GM21717 (cell line): Measurements from ENCODE around the gene PTDSS2.
"Not testable (repeated sequence)": the region's sequence is repeated elsewhere in the genome, so short reads cannot be mapped to it uniquely, and the experiment has no call there.

Experiments
- ATAC-seq: cut with Tn5 transposase; IDR thresholded peaks from one replicate; pipeline ENCODE4 v1.9.1; 2021; ENCODE audit warnings: mild to moderate bottlenecking, moderate library complexity; ENCODE audit not compliant: unreplicated experiment

Gene PTDSS2

GRCh38 chr11:413120-414081 is 36.7 kb upstream of the PTDSS2 start:
- ATAC-seq: no peak

GRCh38 chr11:414318-414857 is 35.7 kb upstream of the PTDSS2 start:
- ATAC-seq: no peak

- no peak for ATAC-seq
Measured at GRCh38 chr11:415640-416041, 34.4 kb upstream of the PTDSS2 start.

GRCh38 chr11:416051-416756 is 33.9 kb upstream of the PTDSS2 start:
- no peak for ATAC-seq

GRCh38 chr11:416757-417621 is 33.1 kb upstream of the PTDSS2 start:
- no peak for ATAC-seq

GRCh38 chr11:417652-418342 is 32.3 kb upstream of the PTDSS2 start:
- no peak for ATAC-seq

- ATAC-seq: no peak
Measured at GRCh38 chr11:418343-419247, 31.5 kb upstream of the PTDSS2 start.

GRCh38 chr11:419248-420005 is 30.7 kb upstream of the PTDSS2 start:
- no peak for ATAC-seq

GRCh38 chr11:420054-420910 is 29.8 kb upstream of the PTDSS2 start:
- no peak for ATAC-seq

GRCh38 chr11:420911-421321 is 29.2 kb upstream of the PTDSS2 start:
- no peak for ATAC-seq

- ATAC-seq: no peak
Measured at GRCh38 chr11:422249-422656, 27.8 kb upstream of the PTDSS2 start.

GRCh38 chr11:424232-424631 is 25.8 kb upstream of the PTDSS2 start:
- no peak for ATAC-seq

- ATAC-seq: not testable (repeated sequence)
Measured at GRCh38 chr11:424766-425165, 25.3 kb upstream of the PTDSS2 start.

- no peak for ATAC-seq
Measured at GRCh38 chr11:425301-425700, 24.8 kb upstream of the PTDSS2 start.

GRCh38 chr11:426851-427250 is 23.2 kb upstream of the PTDSS2 start:
- no peak for ATAC-seq

GRCh38 chr11:428295-428694 is 21.8 kb upstream of the PTDSS2 start:
- no peak for ATAC-seq

- ATAC-seq: no peak
Measured at GRCh38 chr11:429391-429790, 20.7 kb upstream of the PTDSS2 start.
